Measurements from ENCODE around the gene SLC9A9.
"Not testable (repeated sequence)": the region's sequence is repeated elsewhere in the genome, so short reads cannot be mapped to it uniquely, and the experiment has no call there.

SLC9A9 gene

DNA sequence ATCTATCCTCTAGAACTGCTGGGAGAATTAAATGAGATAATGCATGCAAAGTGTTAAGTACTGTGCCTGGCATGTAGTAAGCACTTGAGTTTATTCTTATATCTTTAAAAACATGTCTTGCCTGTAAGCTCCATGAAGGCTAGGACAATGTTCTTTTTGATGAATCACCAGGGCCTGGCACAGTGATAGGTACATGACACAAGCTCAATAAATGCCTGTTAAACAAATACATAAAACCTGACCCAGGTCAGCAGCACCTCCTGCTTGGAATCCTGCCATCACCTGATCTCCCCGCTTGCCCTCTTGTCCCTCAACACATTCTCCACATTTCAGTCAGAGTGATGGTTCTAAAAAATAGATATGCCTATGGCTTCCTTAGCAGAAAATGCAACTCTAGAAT lies 541.9 kb downstream of the SLC9A9 start:
- FAIRE-seq, result no peak

DNA sequence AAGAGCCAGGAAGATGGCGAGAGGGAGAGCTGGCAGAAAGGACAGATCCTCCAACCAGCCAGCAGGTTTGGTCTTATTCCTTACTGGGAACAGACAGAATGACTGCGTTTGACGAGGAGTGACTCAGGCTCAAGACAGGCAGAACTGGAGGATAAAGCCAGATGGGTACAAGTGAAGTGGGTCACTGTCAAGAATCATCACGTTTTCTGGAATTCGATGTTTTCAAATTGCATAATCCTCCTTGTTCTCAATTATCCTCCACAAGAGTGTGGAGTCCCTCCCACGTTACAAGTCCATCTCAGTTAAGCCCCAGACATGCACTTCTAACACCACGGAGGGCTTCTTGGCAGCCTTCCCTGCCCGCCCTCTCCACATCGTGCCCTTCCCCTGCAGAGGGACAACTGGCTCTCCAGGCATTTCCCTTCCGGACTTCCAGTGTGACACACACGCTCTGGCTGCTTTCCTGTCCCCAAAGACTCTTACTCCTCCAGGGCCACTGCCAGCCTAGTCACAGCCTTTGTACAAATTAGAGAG lies 545.6 kb downstream of the SLC9A9 start:
- FAIRE-seq, result no peak

DNA sequence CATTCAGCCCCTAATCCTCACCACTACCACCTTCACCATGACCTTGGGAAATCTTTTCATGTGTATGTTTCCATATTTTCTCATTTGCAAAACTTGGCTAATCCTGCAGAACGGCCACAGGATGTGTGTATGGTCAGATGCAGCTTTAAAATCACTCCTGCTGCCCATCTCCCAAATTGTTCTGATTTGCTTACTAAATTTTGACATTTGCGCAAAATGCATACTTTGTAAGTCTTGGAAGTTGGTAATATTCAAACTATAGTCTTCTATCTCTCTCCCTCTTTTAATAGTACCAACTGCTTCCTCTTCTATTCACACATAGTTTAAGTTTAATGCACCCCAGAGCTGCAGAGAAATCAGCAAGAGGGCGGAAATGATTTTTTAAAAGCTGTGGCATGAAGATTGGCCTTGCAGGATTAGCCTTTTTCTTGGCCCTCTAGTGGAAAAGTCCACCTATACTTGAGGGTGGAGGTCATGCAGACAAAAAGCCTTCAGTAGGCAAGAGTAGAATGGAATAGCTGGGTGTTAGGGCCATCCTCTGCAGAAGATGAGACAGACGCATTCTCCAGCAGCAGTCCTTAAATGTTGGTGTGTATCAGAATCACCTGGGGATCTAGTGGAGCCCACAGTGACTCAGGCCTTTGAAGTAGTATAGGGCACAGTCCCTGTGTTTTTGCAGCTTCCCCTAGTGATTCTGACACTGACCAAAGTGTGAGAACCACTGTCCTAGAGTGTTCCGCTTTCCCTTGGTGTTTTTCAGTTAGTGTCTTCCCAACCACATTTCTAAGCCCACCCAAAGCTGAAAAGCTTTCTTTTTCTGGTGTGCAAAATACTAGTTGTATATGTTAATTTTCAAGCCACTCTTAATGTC lies 547.0 kb downstream of the SLC9A9 start:
- FAIRE-seq, result no peak

DNA sequence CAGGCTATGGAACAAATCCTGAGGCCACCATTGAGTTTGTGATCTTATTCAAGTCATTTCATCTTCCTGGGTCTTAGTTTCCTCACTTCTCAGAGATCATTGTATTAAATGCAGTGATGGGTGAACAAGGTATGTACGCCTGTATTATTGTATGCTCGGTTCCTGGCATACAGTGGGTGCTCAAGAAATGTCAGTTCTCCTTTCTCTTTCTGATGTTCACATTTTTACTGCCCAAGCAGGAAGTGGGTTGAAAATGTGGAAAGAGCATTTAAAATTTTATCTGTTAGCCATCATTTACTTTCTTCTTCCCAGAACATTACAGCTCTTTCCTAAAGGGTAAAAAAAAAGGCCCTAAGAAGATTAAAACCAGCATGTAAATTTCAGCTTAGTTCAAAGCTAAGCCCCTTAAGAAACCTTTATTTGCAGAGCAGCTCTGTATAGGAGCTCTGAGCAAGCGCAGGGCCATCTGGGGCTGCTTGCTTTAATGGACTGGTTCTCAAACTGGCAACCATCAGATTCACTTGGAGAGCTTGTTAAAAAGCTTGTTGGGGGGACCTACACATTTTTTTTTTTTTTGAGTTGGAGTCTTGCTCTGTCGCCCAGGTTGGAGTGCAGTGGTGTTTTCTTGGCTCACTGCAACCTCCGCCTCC lies 549.3 kb downstream of the SLC9A9 start:
- FAIRE-seq, result no peak

DNA sequence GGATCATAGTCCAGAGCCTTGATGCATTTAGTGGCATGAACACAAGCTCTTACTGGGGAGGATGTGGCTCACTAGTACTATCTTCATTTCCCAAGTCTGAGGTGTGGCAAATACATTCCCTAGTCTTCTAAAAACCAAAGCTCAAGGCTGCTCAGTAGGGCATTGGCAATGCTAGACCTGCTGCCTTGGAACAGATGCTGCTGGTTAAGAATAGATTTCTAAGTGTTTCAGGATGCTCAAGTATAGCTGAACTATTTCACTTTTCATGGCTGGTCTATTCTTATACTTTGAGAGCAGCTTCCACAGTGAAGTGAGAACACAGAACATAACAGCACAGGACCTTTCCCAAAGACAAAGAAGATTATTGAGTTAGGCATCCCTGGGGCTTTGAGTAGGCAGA lies 549.9 kb downstream of the SLC9A9 start:
- FAIRE-seq, result no peak

GRCh38 chr3:143295201-143296080 lies 552.8 kb downstream of the SLC9A9 start:
- no peak for FAIRE-seq

- no peak for FAIRE-seq
Observed at GRCh38 chr3:143294188-143294587, 554.1 kb downstream of the SLC9A9 start.

DNA sequence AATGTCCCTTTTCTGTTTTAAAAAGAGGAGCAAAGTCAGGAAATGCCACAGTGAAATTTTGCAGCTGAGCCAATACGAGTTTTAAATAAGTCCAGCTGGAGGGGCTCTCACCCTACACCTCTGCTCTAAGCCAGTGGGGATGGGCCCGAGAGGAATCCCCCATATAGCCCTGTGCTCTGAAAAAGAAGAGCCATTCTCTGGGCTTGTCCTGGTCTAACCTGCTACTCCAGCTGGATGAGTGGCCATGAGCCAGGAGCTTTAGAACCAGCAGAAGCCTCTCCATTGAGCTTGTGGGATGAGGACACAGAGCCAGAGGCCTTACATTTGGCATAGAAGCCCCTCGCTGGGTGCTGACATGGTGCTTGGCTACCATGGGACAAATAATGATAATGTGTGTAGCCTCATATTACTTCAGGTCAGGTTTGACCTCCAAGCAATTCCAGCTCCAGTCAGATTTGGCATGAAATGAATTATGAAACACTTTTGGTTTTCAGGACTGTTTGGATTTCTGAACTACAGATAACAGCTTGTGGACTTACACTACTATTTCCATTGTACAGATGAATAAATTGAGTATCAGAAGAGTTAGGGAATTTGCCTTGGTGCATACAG lies 556.3 kb downstream of the SLC9A9 start:
- no peak for FAIRE-seq

DNA sequence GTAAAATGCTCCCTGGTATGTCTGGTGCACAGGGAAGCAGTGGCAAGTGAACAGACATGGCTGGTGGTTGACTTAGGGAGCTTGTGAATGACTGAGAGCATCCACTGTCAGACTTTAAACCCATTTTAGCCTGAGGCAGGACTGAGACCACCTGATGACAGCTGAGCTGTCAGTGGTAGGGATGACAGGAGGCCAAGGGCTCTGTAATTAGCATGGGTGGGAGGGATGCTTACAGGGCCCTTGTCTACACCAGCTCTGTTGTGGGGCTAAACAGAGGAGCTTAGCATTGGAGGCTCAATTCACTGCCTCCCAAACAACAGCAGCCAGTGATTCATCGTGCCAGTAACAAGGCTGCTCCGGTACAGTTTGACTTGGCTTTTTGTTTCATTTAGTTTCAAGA lies 559.3 kb downstream of the SLC9A9 start:
- no peak for FAIRE-seq

DNA sequence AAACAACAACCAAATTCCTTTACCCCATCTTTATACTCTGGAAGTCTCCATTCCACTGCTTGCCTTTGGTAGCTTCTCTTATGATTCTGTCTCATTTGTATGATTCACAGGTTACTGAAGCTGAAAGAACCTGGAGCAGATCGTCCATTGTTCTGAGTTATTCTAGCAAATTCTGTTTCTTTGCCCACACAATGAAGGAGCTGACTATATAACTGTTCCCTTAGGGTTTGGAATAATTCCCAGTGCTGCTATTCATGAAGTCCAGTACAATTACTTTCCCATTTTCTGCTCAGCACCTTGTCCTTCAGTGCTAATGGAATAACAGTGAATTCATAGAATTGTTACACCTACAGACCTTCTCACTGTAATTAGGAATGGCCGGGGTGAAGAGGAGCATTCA lies 560.9 kb downstream of the SLC9A9 start:
- no peak for FAIRE-seq

DNA sequence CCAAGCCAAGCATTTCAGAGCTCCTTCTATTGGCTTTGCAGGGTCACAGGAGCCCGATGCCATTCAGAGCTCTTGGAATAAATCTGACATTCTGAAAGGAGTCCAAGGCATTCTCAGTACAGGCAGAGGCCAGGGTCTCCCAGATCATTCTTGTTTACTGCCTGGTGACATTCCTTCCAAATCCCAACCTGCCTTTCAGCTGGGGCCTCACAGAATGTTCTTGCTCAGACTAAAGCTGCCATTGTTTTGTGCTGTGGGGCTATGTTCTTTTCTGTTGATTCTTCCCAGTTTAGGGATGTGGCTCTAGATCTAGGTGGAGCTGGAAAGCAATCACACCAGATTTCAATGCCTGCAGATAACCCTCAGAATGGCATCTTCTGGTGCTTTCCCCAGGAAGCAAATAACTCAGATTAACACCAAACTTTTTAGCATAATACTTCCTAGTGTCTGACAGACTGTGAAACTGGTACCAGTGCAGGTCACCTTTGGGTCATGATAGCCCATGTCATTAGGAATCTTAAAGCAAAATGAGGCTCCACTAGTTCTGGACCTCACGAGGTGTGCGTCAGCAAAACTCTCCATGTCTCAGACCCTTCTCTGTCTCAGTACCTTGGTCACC lies 561.8 kb downstream of the SLC9A9 start:
- FAIRE-seq, result no peak

- FAIRE-seq, result no peak
Observed at GRCh38 chr3:143283432-143284128, 564.7 kb downstream of the SLC9A9 start.

DNA sequence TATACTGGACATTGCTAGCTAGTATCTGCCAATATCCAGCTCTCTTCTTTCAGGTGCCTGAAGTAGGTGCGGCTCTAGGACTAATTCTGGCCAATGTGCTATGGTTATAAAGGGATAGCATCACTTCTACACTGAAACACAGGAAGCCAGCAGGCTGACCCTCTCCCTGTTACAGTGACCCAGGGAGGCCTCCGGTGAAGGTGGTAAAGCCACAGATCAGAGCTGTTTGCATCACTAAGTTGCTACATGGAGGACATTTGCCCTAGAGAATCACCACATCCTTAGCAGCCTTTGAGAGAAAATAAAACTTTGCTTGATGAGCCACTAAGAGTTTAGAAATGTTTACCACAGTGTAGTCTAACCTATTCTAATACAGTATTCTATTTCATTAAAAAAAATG lies 567.3 kb downstream of the SLC9A9 start:
- FAIRE-seq, result no peak

- not testable (repeated sequence) for FAIRE-seq
Observed at GRCh38 chr3:143279567-143279966, 568.7 kb downstream of the SLC9A9 start.

DNA sequence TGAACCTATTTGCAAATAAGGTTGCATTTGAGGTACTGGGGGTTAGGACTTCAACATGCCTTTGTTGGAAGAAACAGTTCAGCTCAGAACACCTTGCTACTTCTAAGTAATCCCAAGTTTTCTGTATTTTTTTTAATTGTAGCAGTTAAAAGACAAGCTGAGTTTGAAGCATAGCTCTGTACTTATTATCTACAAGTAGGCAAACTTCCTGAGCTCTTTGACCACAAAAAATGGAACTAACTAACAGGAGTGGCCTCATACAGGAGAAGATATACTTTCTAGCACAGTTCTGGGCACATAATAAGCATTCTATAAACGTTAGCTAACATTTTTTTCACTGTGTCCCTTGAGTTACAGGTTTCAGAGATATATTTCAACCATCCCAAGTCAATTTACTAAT lies 569.5 kb downstream of the SLC9A9 start:
- FAIRE-seq, result no peak

DNA sequence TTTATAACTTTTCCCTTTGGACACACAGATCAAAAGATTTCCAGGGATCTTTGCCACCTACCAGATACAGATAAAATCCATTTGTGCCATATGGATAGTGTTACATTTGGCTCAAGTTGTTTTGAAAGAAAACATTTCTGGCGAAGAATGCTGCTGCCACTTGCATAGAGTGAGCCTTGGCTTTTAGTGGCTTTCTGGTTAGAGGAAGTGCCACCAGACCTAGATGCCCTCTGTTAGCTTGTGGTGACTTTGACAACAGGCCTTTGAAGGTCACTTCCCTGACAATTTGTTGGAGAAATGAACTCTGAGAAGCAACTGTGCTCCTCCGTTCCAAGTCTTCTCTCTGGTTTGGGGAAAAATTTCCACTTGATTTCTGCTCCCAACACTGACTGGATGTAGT lies 570.7 kb downstream of the SLC9A9 start:
- FAIRE-seq, result no peak

DNA sequence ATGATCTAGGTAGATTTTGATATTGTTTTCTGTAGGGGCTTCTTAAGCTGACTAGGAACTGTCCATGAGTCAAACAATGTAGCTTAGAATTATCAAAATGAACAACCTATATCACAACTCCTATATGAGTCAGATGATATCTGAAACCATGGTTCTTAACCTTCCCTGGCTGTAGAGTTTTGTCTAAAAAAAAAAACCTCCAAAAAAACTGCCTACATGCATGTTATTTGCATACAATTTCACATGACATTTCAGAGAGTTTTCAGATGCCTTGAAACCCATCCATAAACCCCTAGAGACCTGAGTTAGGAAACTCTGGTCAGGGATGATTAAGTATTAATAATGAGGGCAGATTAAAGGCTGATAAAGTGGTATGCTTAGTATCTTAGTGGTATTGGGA lies 571.7 kb downstream of the SLC9A9 start:
- FAIRE-seq, result no peak

GRCh38 chr3:143273975-143274690 lies 574.1 kb downstream of the SLC9A9 start:
- no peak for FAIRE-seq

DNA sequence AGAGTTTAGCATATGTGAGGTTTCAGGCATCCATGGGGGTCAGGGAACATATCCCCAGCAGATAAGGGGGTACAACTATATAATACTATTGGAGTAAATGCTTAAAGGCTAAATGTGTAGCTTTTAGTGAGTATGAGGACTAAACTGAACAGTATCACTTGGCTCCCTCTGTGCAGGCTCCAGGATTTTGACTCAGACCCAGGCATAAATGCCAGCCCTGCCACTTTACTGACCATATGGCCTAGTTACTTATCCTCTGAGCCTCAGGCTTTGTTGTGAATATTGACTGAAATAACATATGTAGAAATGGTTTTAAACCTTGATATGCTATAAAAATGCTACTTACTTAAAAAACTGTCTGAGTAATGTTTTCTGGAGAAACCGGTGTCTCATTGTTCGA lies 577.1 kb downstream of the SLC9A9 start:
- FAIRE-seq, result no peak

DNA sequence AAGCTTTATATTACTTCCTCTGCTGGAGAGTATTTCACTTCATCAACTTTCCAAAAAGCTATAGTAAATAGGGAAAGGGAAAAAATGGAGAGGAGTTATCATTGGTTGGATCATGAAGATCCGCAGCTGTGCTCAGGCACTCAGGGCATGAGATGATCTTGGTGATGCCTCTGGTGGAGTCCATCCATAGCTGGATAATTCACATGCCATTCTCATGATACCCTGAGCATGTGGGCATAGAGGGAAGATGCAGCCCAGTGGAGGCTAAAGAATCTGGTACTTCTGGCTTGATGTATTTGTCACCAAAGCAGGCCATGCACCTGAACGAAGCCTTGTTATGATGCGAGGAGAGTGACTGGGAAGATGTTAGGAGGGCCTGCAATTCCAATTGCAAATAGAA lies 578.5 kb downstream of the SLC9A9 start:
- FAIRE-seq, result no peak

DNA sequence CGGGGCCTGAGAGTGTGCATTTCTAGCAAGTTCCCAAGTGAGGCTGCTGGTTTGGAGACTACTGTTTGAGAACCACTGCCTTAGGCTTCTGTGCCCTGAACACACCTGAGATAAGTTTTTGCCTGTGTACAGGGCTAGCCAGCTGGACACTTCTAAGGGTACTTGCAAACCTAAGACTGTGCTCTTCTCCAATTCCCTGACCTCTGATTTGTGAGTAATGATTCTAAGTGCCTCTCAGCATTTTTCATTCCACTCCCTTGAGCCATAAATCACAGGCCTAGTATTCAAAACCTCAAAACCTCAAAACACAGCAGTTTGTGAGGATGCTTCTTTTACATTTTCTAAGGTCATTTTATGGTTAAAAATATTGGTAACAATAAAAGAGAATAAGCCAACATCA lies 580.3 kb downstream of the SLC9A9 start:
- no peak for FAIRE-seq

All from islet of Langerhans (tissue), 1 donor.